ENCODE data around the gene AUP1.

- TF ChIP-seq POLR2A (IDR thresholded peaks at IDR 0.05): no peak
- no peak for TF ChIP-seq EP300 (IDR thresholded peaks at IDR 0.05)
- no peak for TF ChIP-seq CTCF (IDR thresholded peaks at IDR 0.05)
- no peak for TF ChIP-seq POLR2AphosphoS5 (IDR thresholded peaks at IDR 0.05)
Observed at GRCh38 chr2:74542978-74543377, 13.5 kb upstream of the AUP1 start.

Measured in stomach (tissue), 4 donors.